ENCODE measurements around the gene XCL1.

GRCh38 chr1:168565825-168566224, 10.6 kb upstream of the XCL1 start:
- TF ChIP-seq CTCF (CRISPR knock-in tag; IDR thresholded peaks at IDR 0.05), result no peak
- TF ChIP-seq STAT6 (CRISPR knock-in tag; IDR thresholded peaks at IDR 0.05; ENCODE audit: borderline replicate concordance), result no peak
- TF ChIP-seq TCF12 (IDR thresholded peaks at IDR 0.05), result no peak
- no peak for TF ChIP-seq TCF12 (CRISPR knock-in tag; IDR thresholded peaks at IDR 0.05)
- no peak for TF ChIP-seq POLR2A (IDR thresholded peaks at IDR 0.05; ENCODE audit: insufficient read depth in 1 of 2, low read depth in 2 of 2, low read length in 2 of 2)
- no peak for TF ChIP-seq ZZZ3 (CRISPR knock-in tag; IDR thresholded peaks at IDR 0.05; ENCODE audit: borderline replicate concordance)
- TF ChIP-seq CEBPB (IDR thresholded peaks at IDR 0.05; ENCODE audit: borderline replicate concordance, low read depth, low read length), result no peak
- TF ChIP-seq IRF2 (CRISPR knock-in tag; IDR thresholded peaks at IDR 0.05), result no peak
- TF ChIP-seq ARNT (IDR thresholded peaks at IDR 0.05), result no peak
